HG03432 (cell line): Measurements from ENCODE around the gene E2F6.
"Not testable (repeated sequence)": the region's sequence is repeated elsewhere in the genome, so short reads cannot be mapped to it uniquely, and the experiment has no call there.

ENCODE experiments used
- ATAC-seq: cut with Tn5 transposase; IDR thresholded peaks from one replicate; pipeline ENCODE4 v1.9.1; 2021; ENCODE audit warnings: mild to moderate bottlenecking, moderate library complexity; ENCODE audit not compliant: unreplicated experiment

Gene E2F6

GRCh38 chr2:11416186-11416585, 49.8 kb downstream of the E2F6 start:
- no peak for ATAC-seq

- no peak for ATAC-seq
Observed at GRCh38 chr2:11414372-11415124, 51.4 kb downstream of the E2F6 start.

GRCh38 chr2:11412449-11412810, 53.5 kb downstream of the E2F6 start:
- ATAC-seq, result no peak

- ATAC-seq, result no peak
Observed at GRCh38 chr2:11411768-11412448, 54.1 kb downstream of the E2F6 start.

GRCh38 chr2:11411244-11411643, 54.7 kb downstream of the E2F6 start:
- ATAC-seq, result no peak

GRCh38 chr2:11410101-11410500, 55.9 kb downstream of the E2F6 start:
- ATAC-seq, result no peak

GRCh38 chr2:11409572-11409959, 56.4 kb downstream of the E2F6 start:
- ATAC-seq, result no peak

- ATAC-seq, result no peak
Observed at GRCh38 chr2:11408959-11409571, 56.9 kb downstream of the E2F6 start.

- no peak for ATAC-seq
Observed at GRCh38 chr2:11407413-11407812, 58.5 kb downstream of the E2F6 start.

GRCh38 chr2:11406958-11407381, 59.0 kb downstream of the E2F6 start:
- no peak for ATAC-seq

GRCh38 chr2:11406267-11406957, 59.5 kb downstream of the E2F6 start:
- no peak for ATAC-seq

GRCh38 chr2:11405599-11406266, 60.2 kb downstream of the E2F6 start:
- ATAC-seq, result no peak

GRCh38 chr2:11405074-11405406, 60.9 kb downstream of the E2F6 start:
- ATAC-seq, result not testable (repeated sequence)

- no peak for ATAC-seq
Observed at GRCh38 chr2:11404376-11405073, 61.4 kb downstream of the E2F6 start.

GRCh38 chr2:11402436-11402835, 63.5 kb downstream of the E2F6 start:
- ATAC-seq, result no peak

GRCh38 chr2:11399438-11399762, 66.6 kb downstream of the E2F6 start:
- no peak for ATAC-seq

GRCh38 chr2:11398750-11399437, 67.1 kb downstream of the E2F6 start:
- no peak for ATAC-seq

GRCh38 chr2:11397513-11397912, 68.4 kb downstream of the E2F6 start:
- no peak for ATAC-seq

GRCh38 chr2:11396467-11397445, 69.2 kb downstream of the E2F6 start:
- no peak for ATAC-seq
